Activated CD4-positive, CD25-positive, alpha-beta regulatory T cell treated with anti-CD3 and anti-CD28 coated beads, Interleukin-2, amount 50 U/mL, for 72 hours (primary cell): ENCODE measurements around the gene NR3C2.
"Not testable (repeated sequence)": the region's sequence is repeated elsewhere in the genome, so short reads cannot be mapped to it uniquely, and the experiment has no call there.

Source experiments
- DNase-seq: peaks from one replicate; pipeline ENCODE4 v3.0.0; 2021

Gene NR3C2

DNA sequence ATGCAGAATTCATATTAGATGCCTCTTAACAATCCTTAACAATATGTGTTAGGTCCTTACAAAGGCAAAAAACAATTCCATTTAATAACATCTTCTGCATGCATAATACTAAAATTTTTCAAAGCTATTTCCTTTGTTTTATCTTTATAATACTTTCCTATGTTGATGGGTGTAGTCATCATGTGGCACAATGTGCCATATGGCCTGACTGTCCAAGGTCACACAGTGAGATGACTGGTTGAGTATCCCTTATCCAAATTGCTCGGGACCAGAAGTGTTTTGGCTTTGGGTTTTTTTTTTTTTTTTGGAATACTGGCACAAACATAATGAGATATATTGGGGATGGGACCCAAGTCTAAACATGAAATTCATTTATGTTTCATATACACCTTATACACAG, 77.7 kb downstream of the NR3C2 start:
- DNase-seq = no peak

DNA sequence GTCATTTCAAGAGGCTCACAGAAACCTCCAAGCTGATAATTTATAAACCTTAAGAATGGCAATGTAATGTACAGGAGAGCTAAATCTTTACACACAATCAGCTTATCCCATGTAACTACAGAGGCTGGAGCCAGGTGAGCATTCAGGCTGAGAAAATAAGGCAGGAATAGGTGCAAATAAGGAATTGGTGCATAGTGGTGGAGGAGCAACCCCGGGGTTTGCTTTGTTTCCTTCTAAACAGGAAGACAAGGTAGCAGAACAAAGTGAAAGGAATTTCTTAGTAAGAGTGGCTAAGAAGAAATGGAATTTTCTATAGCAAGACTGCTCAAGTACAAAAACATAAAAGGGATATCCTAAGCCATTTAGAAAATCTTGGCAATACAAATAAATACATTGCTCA, 82.4 kb downstream of the NR3C2 start:
- DNase-seq = no peak

DNA sequence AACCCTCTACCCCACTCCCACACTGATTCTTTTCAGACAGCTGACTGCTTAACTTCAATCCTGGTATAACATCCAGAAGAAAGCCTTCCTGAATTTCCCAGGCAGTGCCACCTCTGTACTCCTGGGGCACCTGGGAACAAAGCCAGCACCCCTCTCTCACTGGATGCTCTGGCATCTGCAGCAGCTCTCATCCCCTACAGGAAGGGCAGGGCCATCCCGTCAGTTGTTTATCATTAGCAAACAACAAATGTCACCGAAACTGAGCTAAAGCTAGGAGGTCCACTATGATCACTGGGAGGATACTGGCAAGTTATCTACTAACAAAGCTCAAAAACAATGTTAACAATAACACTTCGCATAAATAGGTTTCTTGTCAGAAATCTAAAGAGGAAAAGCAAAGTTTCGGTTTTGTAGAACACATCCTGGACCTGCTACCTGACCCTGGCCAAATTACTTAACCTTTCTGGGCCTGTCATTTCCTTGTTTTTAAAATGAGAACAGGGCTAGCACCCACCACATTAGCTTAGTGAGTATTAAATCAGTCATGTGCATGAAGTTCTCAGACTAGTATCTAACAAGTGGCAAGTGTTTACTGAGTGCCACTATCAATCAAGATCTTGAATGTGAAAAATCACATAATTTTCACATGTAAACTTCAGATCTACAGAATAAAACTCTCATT, 86.6 kb downstream of the NR3C2 start:
- no peak for DNase-seq

DNA sequence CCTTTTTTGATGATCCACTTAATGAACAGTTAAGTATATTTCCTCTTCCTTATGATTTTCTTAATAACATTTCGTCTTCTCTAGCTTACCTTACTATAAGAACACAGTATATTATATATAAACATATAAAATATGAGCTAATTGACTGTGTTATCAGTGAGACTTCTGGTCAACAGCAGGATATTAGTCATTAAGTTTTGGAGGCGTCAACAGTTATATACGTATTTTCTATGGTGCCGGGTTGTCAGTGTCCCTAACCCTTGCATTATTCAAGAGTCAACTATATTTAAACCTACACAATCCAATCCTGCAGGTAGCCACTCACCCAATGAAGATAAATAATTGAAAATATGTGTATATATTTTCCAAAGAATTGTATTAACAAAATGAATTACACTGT, 88.0 kb downstream of the NR3C2 start:
- no peak for DNase-seq

DNA sequence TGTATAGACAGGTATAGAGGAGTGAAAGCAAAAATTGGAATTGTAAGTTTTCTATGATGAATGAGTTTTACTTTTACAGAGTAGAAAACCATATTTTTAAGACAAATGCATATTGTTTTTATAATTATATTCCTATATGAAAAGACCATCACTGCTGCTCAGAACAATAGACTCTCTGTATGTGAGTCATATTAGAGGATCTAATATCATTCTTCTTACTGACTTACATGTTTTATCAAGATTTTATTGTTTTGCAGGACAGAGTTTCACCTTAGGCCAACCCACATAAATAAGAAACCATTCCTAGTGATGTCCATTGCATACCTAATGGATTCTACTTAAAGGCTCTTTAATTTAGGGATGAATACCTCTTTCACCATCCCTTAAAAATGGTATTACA, 88.6 kb downstream of the NR3C2 start:
- no peak for DNase-seq

DNA sequence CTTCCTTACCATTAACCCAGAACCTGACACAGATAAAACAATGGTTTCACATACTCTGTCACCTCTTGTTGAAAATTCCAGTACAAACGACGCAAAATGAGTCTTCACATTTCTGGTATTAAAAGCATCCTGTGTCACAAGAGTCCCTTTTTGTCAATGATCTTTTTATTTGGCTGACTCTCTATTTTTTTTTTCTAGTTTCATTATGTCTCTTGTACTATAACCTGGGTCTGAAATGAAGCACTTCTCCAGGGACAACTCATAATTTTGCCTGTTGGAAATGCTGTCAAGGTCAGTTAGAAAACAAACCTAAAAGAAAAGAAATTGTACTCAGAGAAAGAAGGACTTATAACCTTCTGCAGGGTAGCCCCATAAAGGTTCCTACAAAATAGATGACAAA, 93.1 kb downstream of the NR3C2 start:
- no peak for DNase-seq

DNA sequence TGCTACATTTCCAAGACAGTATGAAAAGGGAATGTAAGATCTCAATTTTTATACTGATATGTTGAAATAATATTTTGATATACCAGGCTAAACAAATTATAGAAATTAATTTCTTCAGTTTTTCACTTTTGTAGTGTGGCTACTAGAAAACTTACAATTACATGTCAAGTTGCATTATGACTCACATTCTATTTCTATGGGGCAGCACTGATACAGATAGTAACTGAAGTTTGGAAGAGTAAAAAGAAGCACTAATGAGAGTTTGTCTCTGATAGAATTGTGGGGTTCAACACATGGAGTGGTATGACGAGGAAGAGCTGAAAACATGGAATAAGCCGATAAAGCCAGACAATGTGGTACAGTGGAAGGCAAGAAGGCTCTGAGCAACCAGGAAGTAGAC, 95.6 kb downstream of the NR3C2 start:
- no peak for DNase-seq

DNA sequence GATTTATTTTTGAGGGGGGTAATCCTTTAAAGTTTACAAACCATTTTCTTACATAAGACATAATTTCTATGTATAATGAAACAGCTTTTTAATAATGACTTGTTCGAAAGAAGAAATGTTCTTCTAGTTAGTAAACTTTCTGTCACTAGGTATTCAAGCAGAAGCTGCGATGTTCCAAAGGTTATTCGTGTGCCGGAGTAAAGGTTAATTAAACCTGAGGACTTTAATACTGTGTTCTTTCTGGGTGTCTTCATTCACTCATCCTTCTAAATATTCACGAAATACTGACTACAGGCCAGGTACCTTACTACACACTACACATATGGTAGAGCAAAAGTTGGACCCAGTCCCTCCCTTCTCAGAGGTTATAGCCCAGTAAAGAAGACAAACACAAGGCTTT, 96.7 kb downstream of the NR3C2 start:
- no peak for DNase-seq

DNA sequence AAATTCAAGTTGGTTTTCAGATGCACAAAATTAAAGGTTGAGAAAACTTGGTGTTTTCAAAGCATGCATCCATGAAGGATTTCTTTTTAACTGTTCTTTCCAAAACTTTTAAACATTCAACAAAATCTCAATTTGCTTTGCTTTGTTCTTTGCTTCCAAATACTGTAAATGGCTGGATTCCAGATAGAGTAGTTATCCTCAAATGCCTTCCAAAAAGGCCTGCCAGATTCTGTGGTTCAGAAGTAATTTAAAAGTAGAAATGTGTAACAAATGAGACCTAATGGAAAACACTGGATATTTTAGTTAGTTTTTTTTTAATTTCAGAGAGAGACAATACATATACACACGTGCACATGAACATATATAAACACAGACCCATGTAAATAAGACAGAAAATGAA, 97.3 kb downstream of the NR3C2 start:
- no peak for DNase-seq

DNA sequence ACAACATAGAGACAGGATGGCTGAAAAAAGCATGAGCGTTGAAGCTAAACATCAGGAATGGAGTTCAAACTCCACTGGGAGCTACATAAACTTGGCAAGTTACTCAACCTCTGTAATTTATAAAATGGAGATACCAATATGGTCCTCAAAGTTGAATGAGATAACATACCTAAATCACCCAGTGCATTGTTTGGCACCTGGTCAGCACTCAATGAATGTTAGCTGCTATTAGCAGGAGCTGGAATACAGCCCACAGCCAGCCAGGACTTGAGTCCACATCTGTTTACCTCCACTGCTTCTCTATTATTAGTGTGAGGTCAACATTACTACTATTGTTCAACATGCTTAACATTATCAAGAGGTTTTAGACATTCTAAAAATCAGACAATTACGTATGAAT, 97.9 kb downstream of the NR3C2 start:
- no peak for DNase-seq

DNA sequence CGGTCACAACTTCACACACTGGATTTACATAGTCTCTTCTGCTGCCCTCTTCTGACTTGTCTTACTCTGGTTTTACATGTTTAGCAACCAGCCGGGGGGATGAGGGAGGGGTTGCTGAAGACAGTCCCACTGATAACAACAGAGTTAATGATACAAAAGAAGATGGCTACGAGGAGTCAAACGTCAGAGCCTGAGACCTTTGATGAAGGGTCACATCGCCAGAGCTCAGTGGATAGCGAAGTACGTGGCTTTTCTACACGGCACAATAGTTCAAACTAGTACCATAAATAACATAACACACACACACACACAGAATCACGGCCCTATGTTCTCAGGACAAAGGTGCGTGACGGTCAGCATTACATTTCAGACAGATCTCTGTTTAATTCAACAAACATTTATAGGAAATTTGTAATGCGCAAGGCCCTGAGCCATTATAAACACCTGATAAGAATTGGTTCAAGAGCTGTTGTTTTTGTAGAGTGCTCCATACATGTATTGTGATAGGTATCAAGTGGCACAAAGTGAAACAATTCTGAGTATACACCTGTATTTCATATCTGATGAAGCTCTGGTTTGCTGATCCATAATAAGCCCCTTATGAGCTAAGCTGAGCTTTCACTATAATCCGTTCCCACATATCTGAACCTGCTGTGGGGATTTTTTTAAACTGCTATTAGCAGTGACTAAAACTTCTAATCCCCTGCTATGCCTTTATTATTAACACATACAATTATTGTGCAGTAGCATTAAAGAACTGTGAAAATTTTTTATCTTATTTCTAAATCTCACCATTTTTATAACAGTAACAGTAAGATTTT, 100.0 kb downstream of the NR3C2 start:
- DNase-seq = no peak

DNA sequence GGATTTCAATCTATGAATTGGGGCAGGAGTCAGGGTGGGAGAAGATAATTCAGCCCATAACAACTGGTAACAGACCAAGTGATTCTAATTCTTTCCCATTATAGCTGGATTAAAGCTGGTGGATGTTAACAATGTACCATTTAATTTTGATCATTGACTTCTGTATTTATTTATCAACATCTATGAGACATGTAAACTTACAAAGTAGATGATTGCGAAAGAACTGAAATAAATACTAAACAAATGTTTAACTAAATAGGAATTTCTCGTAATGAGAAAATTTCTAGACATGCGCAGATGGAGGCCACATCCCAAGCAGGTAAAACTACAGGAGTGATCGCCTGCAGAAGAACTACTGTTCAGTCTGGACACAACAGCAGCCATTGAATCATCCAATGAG, 107.1 kb downstream of the NR3C2 start:
- DNase-seq = no peak

DNA sequence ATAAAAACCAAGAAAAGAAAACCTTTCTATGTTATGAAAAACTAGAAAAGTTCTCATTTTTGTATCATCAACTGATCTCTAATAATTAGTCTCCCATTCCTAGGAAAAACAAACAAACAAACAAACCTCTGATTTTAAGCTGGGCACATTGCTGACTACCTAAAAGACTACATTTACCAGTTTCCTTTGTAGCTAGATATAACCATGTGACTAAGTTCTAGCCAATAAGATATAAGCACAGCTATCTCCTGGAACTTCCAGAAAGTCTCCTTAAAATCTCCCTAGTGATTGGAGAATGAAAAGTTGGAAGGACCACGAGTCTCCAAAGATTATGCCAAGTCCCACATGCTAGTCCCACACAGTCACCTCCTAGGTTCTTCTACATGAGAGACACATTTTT, 108.9 kb downstream of the NR3C2 start:
- no peak for DNase-seq

DNA sequence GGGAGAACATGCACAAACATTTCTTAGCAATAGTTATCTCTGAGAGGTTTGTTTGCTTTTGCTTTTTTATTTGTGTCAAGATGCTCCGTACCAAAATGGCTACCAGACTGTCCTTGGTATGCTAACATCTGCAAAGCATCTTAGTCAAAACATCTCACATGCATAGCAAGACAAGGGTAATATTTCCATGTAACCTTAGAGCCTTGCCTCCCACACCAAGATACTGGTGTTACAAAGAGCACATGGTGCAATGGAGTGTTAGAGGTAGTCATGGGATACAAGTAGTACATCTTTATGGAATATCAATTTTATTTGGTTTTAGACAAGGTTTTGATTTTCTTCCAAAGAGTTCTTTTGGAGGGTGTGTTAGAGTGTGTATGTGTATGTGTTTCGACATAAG, 109.7 kb downstream of the NR3C2 start:
- DNase-seq = no peak

DNA sequence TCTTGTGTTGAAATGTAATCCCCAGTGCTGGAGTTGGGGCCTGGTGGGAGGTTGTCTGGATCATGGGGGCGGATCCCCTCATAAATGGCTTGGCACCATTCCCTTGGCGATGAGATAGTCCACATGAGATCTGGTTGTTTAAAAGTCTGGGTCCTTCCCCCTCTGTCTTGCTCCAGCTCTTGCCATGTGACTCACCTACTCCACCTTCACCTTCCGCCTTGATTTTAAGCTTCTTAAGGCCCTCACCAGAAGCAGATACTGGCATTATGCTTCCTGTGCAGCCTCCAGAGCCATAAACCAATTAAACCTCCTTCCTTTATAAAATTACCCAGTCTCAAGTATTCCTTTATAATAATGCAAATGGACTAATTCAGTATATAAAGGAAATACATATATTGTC, 111.5 kb downstream of the NR3C2 start:
- no peak for DNase-seq

DNA sequence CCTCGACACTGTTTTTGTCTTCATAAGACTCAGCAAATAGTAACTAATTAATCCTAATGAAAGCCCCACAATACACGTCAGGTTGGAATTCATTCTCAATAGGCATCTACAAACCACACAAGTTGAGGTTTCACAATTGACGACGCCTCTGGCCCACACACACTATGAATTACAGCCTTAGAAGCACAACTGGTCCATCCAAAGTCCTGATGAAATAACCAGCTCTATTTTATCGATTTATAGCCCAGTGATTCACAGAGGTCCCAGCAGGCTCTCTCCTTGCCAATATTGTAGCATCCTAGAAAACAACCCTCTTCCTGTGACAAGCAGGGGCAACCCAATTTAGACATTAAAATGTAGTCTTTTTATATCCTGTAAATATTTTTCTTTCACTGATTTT, 112.1 kb downstream of the NR3C2 start:
- DNase-seq = no peak

DNA sequence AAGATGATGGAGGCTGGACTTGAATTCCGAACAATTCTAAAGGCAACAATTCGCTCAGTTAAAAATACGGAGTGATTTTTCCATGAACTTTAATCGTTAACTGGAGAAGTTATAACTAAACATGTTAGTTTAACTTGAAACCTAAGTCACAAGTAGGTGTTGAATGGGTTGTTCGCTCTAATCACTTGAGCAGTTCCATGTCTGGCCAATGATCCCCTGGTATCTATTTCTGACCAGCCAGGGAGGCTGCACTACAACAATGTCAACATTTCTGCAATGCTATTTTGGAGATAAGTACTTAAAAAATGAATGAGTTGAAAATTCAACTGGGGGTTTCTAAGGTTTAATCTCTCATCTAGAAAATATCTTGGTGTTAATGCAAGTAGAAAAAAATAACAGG, 112.5 kb downstream of the NR3C2 start:
- no peak for DNase-seq

DNA sequence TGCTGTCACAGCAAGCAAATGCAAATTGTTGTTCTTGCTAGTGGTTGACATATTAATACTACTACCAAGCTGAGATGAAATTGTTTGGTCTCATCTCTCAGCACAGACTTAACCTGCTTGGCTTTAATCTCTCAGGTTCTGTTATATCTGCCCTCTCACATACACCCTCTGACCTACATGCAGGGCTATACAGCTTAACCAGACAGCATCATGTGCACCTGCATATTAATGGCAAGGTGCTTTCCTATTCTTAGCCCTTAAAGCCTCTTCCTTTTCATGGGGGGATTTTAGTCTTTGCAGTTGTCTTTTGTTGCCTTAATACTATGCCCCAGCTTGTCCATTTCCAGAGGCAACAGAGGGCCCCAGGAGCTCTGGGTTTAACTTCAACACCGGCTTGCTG, 114.5 kb downstream of the NR3C2 start:
- no peak for DNase-seq

DNA sequence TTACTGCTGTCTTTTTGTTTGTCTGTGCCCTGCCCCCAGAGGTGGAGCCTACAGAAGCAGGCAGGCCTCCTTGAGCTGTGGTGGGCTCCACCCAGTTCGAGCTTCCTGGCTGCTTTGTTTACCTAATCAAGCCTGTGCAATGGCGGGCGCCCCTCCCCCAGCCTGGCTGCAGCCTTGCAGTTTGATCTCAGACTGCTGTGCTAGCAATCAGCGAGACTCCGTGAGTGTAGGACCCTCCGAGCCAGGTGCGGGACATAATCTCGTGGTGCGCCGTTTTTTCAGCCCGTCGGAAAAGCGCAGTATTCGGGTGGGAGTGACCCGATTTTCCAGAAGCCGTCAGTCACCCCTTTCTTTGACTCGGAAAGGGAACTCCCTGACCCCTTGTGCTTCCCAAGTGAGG, 118.9 kb downstream of the NR3C2 start:
- not testable (repeated sequence) for DNase-seq

DNA sequence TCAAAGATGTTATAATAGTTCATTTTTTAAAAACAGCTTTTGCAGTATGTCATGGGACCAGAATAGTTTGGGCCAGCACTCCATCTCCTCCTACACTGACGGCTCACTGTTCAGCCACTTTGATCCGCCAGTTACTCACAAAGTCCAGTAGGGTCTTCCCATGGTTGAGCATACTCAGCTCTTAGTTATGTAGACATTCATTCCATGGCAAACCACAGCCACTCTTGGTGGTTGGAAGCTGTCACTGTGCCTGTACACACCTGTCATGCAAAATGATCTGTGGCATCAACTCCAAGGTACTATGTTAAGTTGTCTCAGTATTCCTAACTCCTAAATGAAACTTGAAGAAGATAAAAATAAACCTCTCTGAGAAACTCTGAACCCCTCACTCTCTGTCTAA, 127.2 kb downstream of the NR3C2 start:
- no peak for DNase-seq

DNA sequence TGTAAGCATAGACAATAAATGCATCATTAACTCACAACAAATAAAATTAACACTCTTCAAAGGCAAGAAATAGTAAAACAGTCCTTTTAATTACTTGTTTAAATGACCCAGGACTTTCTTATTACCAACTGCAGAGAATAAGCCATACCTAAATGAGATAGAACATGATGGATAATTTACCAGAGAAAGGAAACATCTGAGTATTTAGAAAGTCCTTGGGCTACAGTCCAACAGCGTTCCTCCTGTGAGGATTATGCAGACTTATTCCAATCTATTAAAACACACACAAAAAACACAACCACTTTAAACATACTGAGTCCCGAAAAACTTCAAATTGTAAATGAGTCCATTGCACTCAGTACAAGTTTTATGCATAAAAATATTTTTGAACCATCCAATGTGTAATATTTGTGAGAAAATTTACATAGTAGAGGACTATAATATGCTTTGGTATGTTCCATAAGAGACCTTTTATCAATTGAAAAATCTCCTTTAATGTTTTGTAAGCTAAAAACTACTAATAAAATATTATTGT, 129.2 kb downstream of the NR3C2 start:
- DNase-seq = no peak

DNA sequence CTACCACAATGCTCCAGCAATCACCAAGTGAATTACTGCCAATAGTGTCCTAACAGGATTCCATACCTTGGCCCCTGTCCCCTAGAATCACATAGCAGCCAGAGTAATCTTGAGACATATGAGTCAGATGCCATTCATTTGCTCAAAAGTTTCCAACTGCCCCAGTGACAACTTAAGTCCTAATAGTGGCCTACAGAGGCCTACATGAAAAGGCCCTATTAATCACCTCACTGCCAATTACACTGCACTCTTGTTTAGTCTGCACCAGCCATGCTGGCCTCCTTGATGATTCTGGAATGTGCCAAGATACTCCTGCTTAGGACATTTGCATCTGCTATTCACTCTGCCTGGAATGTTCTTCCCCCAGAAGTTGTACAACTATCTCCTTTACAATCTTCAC, 130.7 kb downstream of the NR3C2 start:
- DNase-seq = no peak

DNA sequence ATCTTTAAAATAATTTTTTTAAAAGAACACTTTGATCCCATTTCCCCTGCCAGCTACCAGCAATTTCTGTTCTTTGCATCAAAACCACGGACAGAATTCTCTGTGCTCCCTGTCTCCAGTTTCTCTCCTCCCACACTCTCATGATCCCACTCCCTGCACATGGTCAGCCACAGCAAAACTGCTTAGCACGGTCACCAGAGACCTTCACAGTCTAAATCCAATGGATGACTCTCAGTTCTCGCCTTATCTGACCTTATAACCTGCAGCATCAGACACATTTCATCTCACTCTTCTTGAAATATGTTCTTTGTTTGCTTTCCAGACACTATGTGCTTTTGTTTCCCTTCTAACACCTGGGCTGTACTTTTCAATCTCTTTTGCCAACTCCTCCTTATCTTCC, 131.5 kb downstream of the NR3C2 start:
- DNase-seq = no peak

DNA sequence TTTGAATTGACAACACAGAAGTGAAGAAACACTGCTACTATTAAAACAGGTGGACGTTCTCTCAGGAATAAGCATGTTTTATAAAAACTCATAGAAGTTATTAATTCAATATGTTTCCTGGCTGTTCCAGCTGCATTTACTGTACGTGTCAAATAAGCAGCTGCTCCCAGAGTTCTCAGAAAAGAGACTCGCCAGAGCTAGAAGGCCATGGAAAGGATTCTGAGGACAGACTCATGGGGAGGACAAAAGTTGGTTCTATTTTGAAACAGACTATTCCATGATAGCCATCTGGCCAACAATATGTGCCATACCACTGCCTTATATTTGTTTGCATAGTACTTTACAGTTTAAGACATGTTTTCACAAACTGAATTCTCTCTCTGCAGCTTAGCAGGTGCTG, 136.5 kb downstream of the NR3C2 start:
- no peak for DNase-seq

DNA sequence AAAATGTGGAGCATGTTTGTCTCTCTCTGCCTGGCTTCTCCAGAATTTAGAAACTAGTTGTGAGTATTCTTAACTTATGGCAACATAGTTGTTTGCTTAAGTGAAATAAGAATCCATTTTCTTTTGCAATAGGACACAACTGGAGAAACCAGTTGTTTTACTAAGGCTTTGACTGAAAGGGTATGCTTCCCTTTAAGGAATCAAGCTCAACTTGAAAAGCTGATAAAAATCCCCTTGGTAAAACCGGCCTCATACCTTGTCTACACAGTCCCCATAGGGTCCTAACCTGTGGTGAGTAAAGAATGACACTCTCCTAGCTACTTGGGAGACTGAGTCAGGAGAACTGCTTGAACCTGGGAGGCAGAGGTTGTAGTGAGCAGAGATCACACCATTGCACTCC, 139.8 kb downstream of the NR3C2 start:
- no peak for DNase-seq
